Measurements from ENCODE around the gene BMP7.

BMP7 gene

GRCh38 chr20:57134804-57135203 is 131.6 kb downstream of the BMP7 start:
- Histone ChIP-seq H3K4me3 (ENCODE audit: low read length) (no peak overlapping the region), H3K36me3 (ENCODE audit: control insufficient read depth, insufficient read depth, low read length, severe bottlenecking) (no peaks in the 10 kb centered on the region), H3K4me1 (ENCODE audit: control insufficient read depth, insufficient read depth, low read length) (no peaks in the 10 kb centered on the region), H3K9ac (ENCODE audit: low read length) (no peak overlapping the region), H3K9me3 (ENCODE audit: control insufficient read depth, low read length) (no peaks in the 10 kb centered on the region), H3K27me3 (replicated peaks; ENCODE audit: control insufficient read depth, insufficient read depth, low read length) (peaks cover 56% of the 10 kb centered on the region)
- DNase-seq (ENCODE audit: low read depth): no peak

- Histone ChIP-seq H3K36me3 (ENCODE audit: control insufficient read depth, insufficient read depth, low read length, severe bottlenecking) (no peaks in the 10 kb centered on the region), H3K4me1 (ENCODE audit: control insufficient read depth, insufficient read depth, low read length) (no peaks in the 10 kb centered on the region), H3K9me3 (ENCODE audit: control insufficient read depth, low read length) (no peaks in the 10 kb centered on the region), H3K9ac (ENCODE audit: low read length) (no peak overlapping the region), H3K27me3 (replicated peaks; ENCODE audit: control insufficient read depth, insufficient read depth, low read length) (peaks cover 57% of the 10 kb centered on the region), H3K4me3 (ENCODE audit: low read length) (no peak overlapping the region)
- peak; percentile 19 for DNase-seq (ENCODE audit: low read depth)
Measured at GRCh38 chr20:57133926-57134650, 132.4 kb downstream of the BMP7 start.

- no peaks in the 10 kb centered on the region for H3K4me1 ChIP-seq (ENCODE audit: control insufficient read depth, insufficient read depth, low read length)
- H3K9ac ChIP-seq (ENCODE audit: low read length): no peak overlapping the region
- H3K36me3 ChIP-seq (ENCODE audit: control insufficient read depth, insufficient read depth, low read length, severe bottlenecking): no peaks in the 10 kb centered on the region
Measured at GRCh38 chr20:57131601-57132391, 134.6 kb downstream of the BMP7 start.

GRCh38 chr20:57131077-57131476 is 135.4 kb downstream of the BMP7 start:
- H3K9ac ChIP-seq (ENCODE audit: low read length): no peak overlapping the region
- peaks cover 69% of the 10 kb centered on the region for H3K27me3 ChIP-seq (replicated peaks; ENCODE audit: control insufficient read depth, insufficient read depth, low read length)
- no peaks in the 10 kb centered on the region for H3K4me1 ChIP-seq (ENCODE audit: control insufficient read depth, insufficient read depth, low read length)
- no peaks in the 10 kb centered on the region for H3K9me3 ChIP-seq (ENCODE audit: control insufficient read depth, low read length)
- H3K4me3 ChIP-seq (ENCODE audit: low read length): no peak overlapping the region
- DNase-seq (ENCODE audit: low read depth): no peak
- H3K36me3 ChIP-seq (ENCODE audit: control insufficient read depth, insufficient read depth, low read length, severe bottlenecking): no peaks in the 10 kb centered on the region

More at GRCh38 chr20:57131601-57132391, 134.6 kb downstream of the BMP7 start:
- Histone ChIP-seq H3K4me3 (ENCODE audit: low read length) (no peak overlapping the region), H3K27me3 (replicated peaks; ENCODE audit: control insufficient read depth, insufficient read depth, low read length) (peaks cover 69% of the 10 kb centered on the region), H3K9me3 (ENCODE audit: control insufficient read depth, low read length) (no peaks in the 10 kb centered on the region)
- DNase-seq (ENCODE audit: low read depth): no peak

- H3K4me3 ChIP-seq (ENCODE audit: low read length): no peak overlapping the region
- no peaks in the 10 kb centered on the region for H3K36me3 ChIP-seq (ENCODE audit: control insufficient read depth, insufficient read depth, low read length, severe bottlenecking)
- no peak for DNase-seq (ENCODE audit: low read depth)
- H3K9me3 ChIP-seq (ENCODE audit: control insufficient read depth, low read length): no peaks in the 10 kb centered on the region
- no peaks in the 10 kb centered on the region for H3K4me1 ChIP-seq (ENCODE audit: control insufficient read depth, insufficient read depth, low read length)
- peaks cover 66% of the 10 kb centered on the region for H3K27me3 ChIP-seq (replicated peaks; ENCODE audit: control insufficient read depth, insufficient read depth, low read length)
- H3K9ac ChIP-seq (ENCODE audit: low read length): no peak overlapping the region
Measured at GRCh38 chr20:57130160-57130772, 136.2 kb downstream of the BMP7 start.

- no peak for DNase-seq (ENCODE audit: low read depth)
- H3K9me3 ChIP-seq (ENCODE audit: control insufficient read depth, low read length): no peaks in the 10 kb centered on the region
- no peaks in the 10 kb centered on the region for H3K4me1 ChIP-seq (ENCODE audit: control insufficient read depth, insufficient read depth, low read length)
- H3K27me3 ChIP-seq (replicated peaks; ENCODE audit: control insufficient read depth, insufficient read depth, low read length): peaks cover 64% of the 10 kb centered on the region
- no peaks in the 10 kb centered on the region for H3K36me3 ChIP-seq (ENCODE audit: control insufficient read depth, insufficient read depth, low read length, severe bottlenecking)
- no peak overlapping the region for H3K9ac ChIP-seq (ENCODE audit: low read length)
- no peak overlapping the region for H3K4me3 ChIP-seq (ENCODE audit: low read length)
Measured at GRCh38 chr20:57129303-57129702, 137.1 kb downstream of the BMP7 start.

GRCh38 chr20:57128044-57128757 is 138.2 kb downstream of the BMP7 start:
- H3K9me3 ChIP-seq (ENCODE audit: control insufficient read depth, low read length): no peaks in the 10 kb centered on the region
- H3K9ac ChIP-seq (ENCODE audit: low read length): no peak overlapping the region
- no peaks in the 10 kb centered on the region for H3K36me3 ChIP-seq (ENCODE audit: control insufficient read depth, insufficient read depth, low read length, severe bottlenecking)
- H3K4me1 ChIP-seq (ENCODE audit: control insufficient read depth, insufficient read depth, low read length): no peaks in the 10 kb centered on the region
- DNase-seq (ENCODE audit: low read depth): no peak
- H3K27me3 ChIP-seq (replicated peaks; ENCODE audit: control insufficient read depth, insufficient read depth, low read length): peaks cover 62% of the 10 kb centered on the region
- no peak overlapping the region for H3K4me3 ChIP-seq (ENCODE audit: low read length)

GRCh38 chr20:57126481-57127092 is 139.9 kb downstream of the BMP7 start:
- no peaks in the 10 kb centered on the region for H3K36me3 ChIP-seq (ENCODE audit: control insufficient read depth, insufficient read depth, low read length, severe bottlenecking)

GRCh38 chr20:57124800-57125517 is 141.5 kb downstream of the BMP7 start:
- H3K27me3 ChIP-seq (replicated peaks; ENCODE audit: control insufficient read depth, insufficient read depth, low read length): peaks cover 48% of the 10 kb centered on the region
- H3K4me3 ChIP-seq (ENCODE audit: low read length): no peak overlapping the region
- no peak for DNase-seq (ENCODE audit: low read depth)
- H3K4me1 ChIP-seq (ENCODE audit: control insufficient read depth, insufficient read depth, low read length): no peaks in the 10 kb centered on the region
- H3K9ac ChIP-seq (ENCODE audit: low read length): no peak overlapping the region
- H3K9me3 ChIP-seq (ENCODE audit: control insufficient read depth, low read length): peaks cover 3% of the 10 kb centered on the region
- H3K36me3 ChIP-seq (ENCODE audit: control insufficient read depth, insufficient read depth, low read length, severe bottlenecking): no peaks in the 10 kb centered on the region

More at GRCh38 chr20:57126481-57127092, 139.9 kb downstream of the BMP7 start:
- Histone ChIP-seq H3K4me1 (ENCODE audit: control insufficient read depth, insufficient read depth, low read length) (no peaks in the 10 kb centered on the region), H3K9ac (ENCODE audit: low read length) (no peak overlapping the region), H3K9me3 (ENCODE audit: control insufficient read depth, low read length) (no peaks in the 10 kb centered on the region), H3K27me3 (replicated peaks; ENCODE audit: control insufficient read depth, insufficient read depth, low read length) (peaks cover 53% of the 10 kb centered on the region), H3K4me3 (ENCODE audit: low read length) (no peak overlapping the region)
- DNase-seq (ENCODE audit: low read depth): peak; percentile 5

- H3K9ac ChIP-seq (ENCODE audit: low read length): no peak overlapping the region
- H3K36me3 ChIP-seq (ENCODE audit: control insufficient read depth, insufficient read depth, low read length, severe bottlenecking): no peaks in the 10 kb centered on the region
- peaks cover 45% of the 10 kb centered on the region for H3K27me3 ChIP-seq (replicated peaks; ENCODE audit: control insufficient read depth, insufficient read depth, low read length)
- no peak overlapping the region for H3K4me3 ChIP-seq (ENCODE audit: low read length)
- DNase-seq (ENCODE audit: low read depth): no peak
- no peaks in the 10 kb centered on the region for H3K4me1 ChIP-seq (ENCODE audit: control insufficient read depth, insufficient read depth, low read length)
- H3K9me3 ChIP-seq (ENCODE audit: control insufficient read depth, low read length): peaks cover 3% of the 10 kb centered on the region
Measured at GRCh38 chr20:57124366-57124765, 142.1 kb downstream of the BMP7 start.

Measured in adipocyte (in vitro differentiated cells).